GM12878 (cell line): ENCODE measurements around the gene MAP1S.

ENCODE experiments used
- ATF2 ChIP-seq: IDR thresholded peaks from 2 replicates; pipeline ENCODE4 v1.6.1; 2012; ENCODE audit warnings: low read length, inconsistent platforms
- CTCF ChIP-seq, 3 experiments: IDR thresholded peaks in 2 of 3; conservative IDR thresholded peaks in 1 of 3; 2 replicates each; pipeline ENCODE4 v1.5.1; 2011; ENCODE audit warnings: low read depth in 3 of 3, low read length in 3 of 3, mild to moderate bottlenecking in 3 of 3, control low read depth in 2 of 3, moderate library complexity in 2 of 3, inconsistent platforms in 1 of 3, mixed read lengths in 1 of 3; ENCODE audit not compliant: control insufficient read depth in 2 of 3, insufficient read depth in 1 of 3; ENCODE audit errors: extremely low read depth in 1 of 3
- ELK1 ChIP-seq: IDR thresholded peaks from 2 replicates; pipeline ENCODE4 v1.6.1; 2012; ENCODE audit warnings: low read depth, low read length, improper control_type of control experiment
- MEF2B ChIP-seq: fragments of 450-650 bp; IDR thresholded peaks from 2 replicates; pipeline ENCODE4 v1.6.1; 2018; ENCODE audit warnings: mild to moderate bottlenecking, moderate library complexity; ENCODE audit not compliant: partially characterized antibody, poor library complexity, severe bottlenecking
- POLR2A ChIP-seq: IDR thresholded peaks from 2 replicates; pipeline ENCODE4 v1.6.1; 2011; ENCODE audit warnings: low read depth, mild to moderate bottlenecking, low read length
- RCOR1 ChIP-seq: conservative IDR thresholded peaks from 2 replicates; pipeline ENCODE4 v1.6.1; 2012; ENCODE audit warnings: low read depth, low read length, improper control_type of control experiment
- SIN3A ChIP-seq: IDR thresholded peaks from 2 replicates; pipeline ENCODE4 v1.6.1; 2012; ENCODE audit warnings: low read depth, low read length, improper control_type of control experiment
- SUZ12 ChIP-seq: fragments of 200-600 bp; sonication (generic); IDR thresholded peaks from one replicate; pipeline ENCODE4 v1.6.1; 2018; ENCODE audit warnings: antibody characterized with exemption, mild to moderate bottlenecking; ENCODE audit not compliant: unreplicated experiment
- TBL1XR1 ChIP-seq: IDR thresholded peaks from 2 replicates; pipeline ENCODE4 v1.6.1; 2012; ENCODE audit warnings: low read depth, low read length, improper control_type of control experiment
- TCF12 ChIP-seq: IDR thresholded peaks from 2 replicates; pipeline ENCODE4 v1.6.1; 2011; ENCODE audit warnings: low read depth, mild to moderate bottlenecking, low read length
- ZBTB40 ChIP-seq: fragments of 450-650 bp; IDR thresholded peaks from 2 replicates; pipeline ENCODE4 v1.6.1; 2016; ENCODE audit warnings: mild to moderate bottlenecking, moderate library complexity, borderline replicate concordance

- TF ChIP-seq CTCF (IDR thresholded peaks at IDR 0.05 in 2 of 3, conservative IDR thresholded peaks at IDR 0.05 in 1 of 3; ENCODE audit: control insufficient read depth in 2 of 3, extremely low read depth in 1 of 3, insufficient read depth in 1 of 3, low read depth in 3 of 3, low read length in 3 of 3) (no peak), ELK1 (no peak), ATF2 (no peak), TCF12 (no peak), ZBTB40 (no peak), RCOR1 (no peak), SIN3A (no peak), SUZ12 (no peak), MEF2B (no peak), POLR2A (no peak), TBL1XR1 (no peak)
Observed at GRCh38 chr19:17765069-17765618, 45.9 kb downstream of the MAP1S start.
